Measurements from ENCODE around the gene E2F8. TPM values are rescaled to one million over a fixed set of nuclear protein-coding genes. Genes with fewer than 3 reads are reported as not detected.

The E2F8 gene
- total RNA-seq, 1 donor from 2014 or later, result 6.9 TPM

DNA sequence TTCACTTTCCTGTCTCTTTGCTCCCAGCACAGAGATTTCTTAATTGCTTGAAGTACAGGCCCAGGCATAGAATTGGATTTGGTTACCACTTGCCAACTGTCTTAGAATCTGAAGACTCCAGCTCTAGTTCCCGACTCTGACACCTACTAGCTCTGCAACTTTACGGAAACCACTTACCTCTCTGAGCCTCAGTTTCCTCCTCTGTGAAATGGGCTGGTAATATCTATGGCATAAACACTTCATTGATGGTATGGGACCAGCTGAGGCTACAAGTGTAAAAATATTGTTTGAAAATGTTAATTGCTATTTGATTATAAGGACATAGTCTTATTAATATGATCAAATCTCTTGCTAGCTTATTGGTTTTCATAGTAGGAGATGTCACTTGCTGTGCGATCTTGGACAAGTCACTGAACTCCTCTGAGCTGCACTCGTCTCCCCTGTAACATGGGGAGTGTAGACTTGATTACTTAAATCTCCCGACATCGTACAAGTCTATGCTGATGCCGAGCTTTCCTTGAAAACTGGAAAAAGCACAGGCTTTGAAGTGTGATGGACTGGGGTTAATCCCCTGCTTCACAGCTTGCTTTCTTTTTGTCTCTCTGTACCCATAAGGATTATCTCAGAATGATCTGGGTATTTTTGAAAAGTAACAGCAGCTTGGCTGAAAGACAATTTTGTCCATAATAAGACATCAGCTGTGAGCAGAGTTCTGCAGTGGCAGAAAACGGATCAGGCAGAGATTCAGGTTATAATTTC lies 11.8 kb upstream of the E2F8 start:
- H3K4me3 ChIP-seq (ENCODE audit: low read depth, low read length), result no peak overlapping the region
- TF ChIP-seq, protein P1, sequence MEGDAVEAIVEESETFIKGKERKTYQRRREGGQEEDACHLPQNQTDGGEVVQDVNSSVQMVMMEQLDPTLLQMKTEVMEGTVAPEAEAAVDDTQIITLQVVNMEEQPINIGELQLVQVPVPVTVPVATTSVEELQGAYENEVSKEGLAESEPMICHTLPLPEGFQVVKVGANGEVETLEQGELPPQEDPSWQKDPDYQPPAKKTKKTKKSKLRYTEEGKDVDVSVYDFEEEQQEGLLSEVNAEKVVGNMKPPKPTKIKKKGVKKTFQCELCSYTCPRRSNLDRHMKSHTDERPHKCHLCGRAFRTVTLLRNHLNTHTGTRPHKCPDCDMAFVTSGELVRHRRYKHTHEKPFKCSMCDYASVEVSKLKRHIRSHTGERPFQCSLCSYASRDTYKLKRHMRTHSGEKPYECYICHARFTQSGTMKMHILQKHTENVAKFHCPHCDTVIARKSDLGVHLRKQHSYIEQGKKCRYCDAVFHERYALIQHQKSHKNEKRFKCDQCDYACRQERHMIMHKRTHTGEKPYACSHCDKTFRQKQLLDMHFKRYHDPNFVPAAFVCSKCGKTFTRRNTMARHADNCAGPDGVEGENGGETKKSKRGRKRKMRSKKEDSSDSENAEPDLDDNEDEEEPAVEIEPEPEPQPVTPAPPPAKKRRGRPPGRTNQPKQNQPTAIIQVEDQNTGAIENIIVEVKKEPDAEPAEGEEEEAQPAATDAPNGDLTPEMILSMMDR (conservative IDR thresholded peaks at IDR 0.05; ENCODE audit: low read depth, low read length), result no peak
- DNase-seq (ENCODE audit: low read depth), result no peak

GRCh38 chr11:19251577-19251976 lies 10.8 kb upstream of the E2F8 start:
- TF ChIP-seq, protein P1 (conservative IDR thresholded peaks at IDR 0.05; ENCODE audit: low read depth, low read length), result no peak
- H3K4me3 ChIP-seq (ENCODE audit: low read depth, low read length), result no peak overlapping the region
- DNase-seq (ENCODE audit: low read depth), result no peak

DNA sequence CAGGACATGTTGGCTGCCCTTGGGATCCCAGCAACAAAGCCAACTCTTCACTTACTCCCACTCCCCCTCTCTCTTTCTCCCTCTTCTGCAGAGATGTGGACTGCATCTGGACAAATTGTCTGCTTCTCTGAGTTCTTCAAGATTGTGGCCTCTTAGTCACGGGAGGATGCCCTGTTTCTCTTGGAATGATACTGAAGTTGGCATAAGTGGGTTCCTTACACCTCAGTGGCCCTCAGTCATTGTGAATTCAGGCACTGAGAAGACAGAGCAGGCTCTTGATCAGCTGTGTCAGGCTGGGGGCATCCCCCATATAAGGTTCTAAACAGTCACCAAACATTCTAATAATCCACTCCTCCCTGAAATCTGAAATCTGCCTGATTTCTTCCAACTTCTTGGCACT lies 6.1 kb upstream of the E2F8 start:
- H3K4me3 ChIP-seq (ENCODE audit: low read depth, low read length), result no peak overlapping the region
- DNase-seq (ENCODE audit: low read depth), result no peak
- TF ChIP-seq, protein P1 (conservative IDR thresholded peaks at IDR 0.05; ENCODE audit: low read depth, low read length), result no peak

- TF ChIP-seq, protein P1 (conservative IDR thresholded peaks at IDR 0.05; ENCODE audit: low read depth, low read length), result no peak
- no peak overlapping the region for H3K4me3 ChIP-seq (ENCODE audit: low read depth, low read length)
- no peak for DNase-seq (ENCODE audit: low read depth)
These were observed 4.6 kb upstream of the E2F8 start for GRCh38 chr11:19245351-19245750.

DNA sequence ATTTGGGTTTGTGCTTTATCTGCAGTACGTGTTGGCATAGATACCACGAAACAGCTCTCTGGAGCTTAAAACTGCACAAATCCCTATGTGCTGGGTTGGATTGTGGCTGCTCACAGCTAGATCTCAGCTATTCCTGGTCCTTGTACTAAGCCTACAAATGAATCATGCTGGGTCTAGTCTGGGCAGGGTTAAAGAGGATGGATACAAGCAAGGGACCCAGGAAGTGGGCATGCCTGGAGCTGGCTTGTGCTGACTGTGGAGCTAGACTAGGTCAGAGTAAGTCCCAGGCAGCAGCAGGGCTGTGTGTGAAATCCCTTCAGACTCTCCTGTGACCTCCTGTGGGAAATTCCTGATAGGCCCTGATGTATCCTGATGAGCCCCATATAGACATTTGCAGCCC lies 3.9 kb upstream of the E2F8 start:
- TF ChIP-seq, protein P1 (conservative IDR thresholded peaks at IDR 0.05; ENCODE audit: low read depth, low read length), result no peak
- no peak for DNase-seq (ENCODE audit: low read depth)
- no peak overlapping the region for H3K4me3 ChIP-seq (ENCODE audit: low read depth, low read length)

DNA sequence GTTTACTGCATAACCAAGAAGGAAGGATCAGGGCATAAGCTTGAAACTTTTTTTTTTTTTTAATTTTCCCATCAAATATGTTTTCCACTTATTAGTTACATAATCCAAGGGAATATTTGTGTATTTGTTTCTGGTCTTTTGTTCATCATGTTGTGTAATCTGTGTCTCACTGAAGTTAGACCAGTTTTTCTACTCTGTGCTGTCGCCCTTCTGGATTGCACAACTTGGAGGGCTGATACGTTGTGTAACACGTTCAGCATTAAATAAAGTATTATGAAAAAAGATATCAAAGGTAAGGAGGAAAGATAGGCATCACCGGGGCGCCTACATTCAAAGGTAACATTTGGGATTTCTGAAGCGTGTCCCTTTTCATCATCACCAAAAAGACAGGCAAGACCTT lies 3.3 kb upstream of the E2F8 start:
- no peak overlapping the region for H3K4me3 ChIP-seq (ENCODE audit: low read depth, low read length)
- TF ChIP-seq, protein P1 (conservative IDR thresholded peaks at IDR 0.05; ENCODE audit: low read depth, low read length), result no peak
- DNase-seq (ENCODE audit: low read depth), result no peak

DNA sequence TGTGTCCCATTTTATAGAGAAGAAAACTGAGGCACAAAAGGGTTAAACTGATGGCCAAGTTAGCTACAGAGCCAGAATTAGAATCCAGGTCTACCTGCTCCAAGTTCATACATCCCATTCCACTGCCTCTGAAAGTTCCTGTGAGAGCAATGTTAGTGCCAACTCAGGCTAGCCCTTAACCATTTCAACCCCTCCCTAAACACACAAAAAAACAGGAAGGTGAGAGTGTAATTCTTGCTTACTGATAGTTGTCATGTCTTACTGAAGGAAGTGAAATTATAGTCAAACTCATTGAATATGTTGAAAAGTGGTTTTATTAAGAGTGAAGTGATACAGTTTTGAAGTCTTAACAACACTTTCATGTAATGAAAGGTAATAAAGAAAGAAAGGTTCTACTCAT lies 2.9 kb upstream of the E2F8 start:
- DNase-seq (ENCODE audit: low read depth), result no peak
- H3K4me3 ChIP-seq (ENCODE audit: low read depth, low read length), result no peak overlapping the region
- TF ChIP-seq, protein P1 (conservative IDR thresholded peaks at IDR 0.05; ENCODE audit: low read depth, low read length), result no peak
